DLD1 (cell line): ENCODE results near the gene CSTPP1.

Experiments used
- in situ Hi-C: cut with HindIII; loops from 2 replicates; pipeline ENCODE4 v1.10.0; 2017; ENCODE audit warnings: low sequenced_read_pairs

CSTPP1 gene

GRCh38 chr11:46936138-46937110 lies at the start of gene CSTPP1:
TSS of gene CSTPP1 (plus strand) at chr11:46936761. CDS start at chr11:46936806, 45 bp downstream.
- in situ Hi-C loops, result no loop called here

- in situ Hi-C loops, result no loop called here
These were observed 47.9 kb upstream of the CSTPP1 start for GRCh38 chr11:46888636-46889035.

- in situ Hi-C loops, result no loop called here
These were observed 47.3 kb upstream of the CSTPP1 start for GRCh38 chr11:46889251-46889650.

- in situ Hi-C loops, result no loop called here
These were observed 46.7 kb upstream of the CSTPP1 start for GRCh38 chr11:46889689-46890475.

GRCh38 chr11:46890665-46891064 lies 45.9 kb upstream of the CSTPP1 start:
- in situ Hi-C loops, result no loop called here

GRCh38 chr11:46892109-46892508 lies 44.5 kb upstream of the CSTPP1 start:
- in situ Hi-C loops, result no loop called here

- in situ Hi-C loops, result no loop called here
These were observed 43.7 kb upstream of the CSTPP1 start for GRCh38 chr11:46892838-46893237.

GRCh38 chr11:46894506-46894905 lies 42.1 kb upstream of the CSTPP1 start:
- in situ Hi-C loops, result no loop called here

GRCh38 chr11:46894961-46895360 lies 41.6 kb upstream of the CSTPP1 start:
- in situ Hi-C loops, result no loop called here

- in situ Hi-C loops, result no loop called here
These were observed 40.7 kb upstream of the CSTPP1 start for GRCh38 chr11:46895821-46896220.

GRCh38 chr11:46896719-46897406 lies 39.7 kb upstream of the CSTPP1 start:
- in situ Hi-C loops, result no loop called here

GRCh38 chr11:46898396-46899095 lies 38.0 kb upstream of the CSTPP1 start:
- in situ Hi-C loops, result no loop called here

- in situ Hi-C loops, result no loop called here
These were observed 37.0 kb upstream of the CSTPP1 start for GRCh38 chr11:46899501-46900025.

GRCh38 chr11:46900091-46900746 lies 36.3 kb upstream of the CSTPP1 start:
- in situ Hi-C loops, result no loop called here

GRCh38 chr11:46901156-46901555 lies 35.4 kb upstream of the CSTPP1 start:
- in situ Hi-C loops, result no loop called here

- in situ Hi-C loops, result no loop called here
These were observed 33.9 kb upstream of the CSTPP1 start for GRCh38 chr11:46902694-46903093.

GRCh38 chr11:46903846-46904245 lies 32.7 kb upstream of the CSTPP1 start:
- in situ Hi-C loops, result no loop called here

- in situ Hi-C loops, result no loop called here
These were observed 30.8 kb upstream of the CSTPP1 start for GRCh38 chr11:46905806-46906205.

GRCh38 chr11:46906609-46907041 lies 29.9 kb upstream of the CSTPP1 start:
- in situ Hi-C loops, result no loop called here

- in situ Hi-C loops, result no loop called here
These were observed 29.0 kb upstream of the CSTPP1 start for GRCh38 chr11:46907606-46908005.
